Activated CD4-positive, CD25-positive, alpha-beta regulatory T cell treated with anti-CD3 and anti-CD28 coated beads, Interleukin-2, amount 50 U/mL, for 72 hours (primary cell): ENCODE measurements around the gene RASA2.

Experiments used
- DNase-seq: peaks from one replicate; pipeline ENCODE4 v3.0.0; 2021

Gene RASA2

DNA sequence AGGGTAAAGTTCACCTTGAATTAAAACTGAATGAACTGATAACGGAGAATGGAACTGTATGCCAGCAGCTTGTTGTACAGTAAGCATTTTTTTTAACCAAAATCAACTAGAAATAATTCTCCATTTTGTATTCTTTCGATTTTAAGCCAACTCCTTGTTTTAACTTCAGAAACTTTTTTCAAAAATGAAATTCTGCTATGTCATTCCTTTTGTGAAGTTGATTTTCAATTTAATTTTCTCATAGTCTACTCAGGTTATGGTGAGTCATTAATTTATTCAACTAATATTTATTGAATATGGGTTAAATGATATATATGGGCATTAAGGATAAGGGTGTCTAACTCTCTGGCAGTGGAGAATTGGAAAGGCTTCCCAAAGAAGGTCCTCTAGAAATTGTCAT is 53.7 kb downstream of the RASA2 start:
- DNase-seq = no peak

DNA sequence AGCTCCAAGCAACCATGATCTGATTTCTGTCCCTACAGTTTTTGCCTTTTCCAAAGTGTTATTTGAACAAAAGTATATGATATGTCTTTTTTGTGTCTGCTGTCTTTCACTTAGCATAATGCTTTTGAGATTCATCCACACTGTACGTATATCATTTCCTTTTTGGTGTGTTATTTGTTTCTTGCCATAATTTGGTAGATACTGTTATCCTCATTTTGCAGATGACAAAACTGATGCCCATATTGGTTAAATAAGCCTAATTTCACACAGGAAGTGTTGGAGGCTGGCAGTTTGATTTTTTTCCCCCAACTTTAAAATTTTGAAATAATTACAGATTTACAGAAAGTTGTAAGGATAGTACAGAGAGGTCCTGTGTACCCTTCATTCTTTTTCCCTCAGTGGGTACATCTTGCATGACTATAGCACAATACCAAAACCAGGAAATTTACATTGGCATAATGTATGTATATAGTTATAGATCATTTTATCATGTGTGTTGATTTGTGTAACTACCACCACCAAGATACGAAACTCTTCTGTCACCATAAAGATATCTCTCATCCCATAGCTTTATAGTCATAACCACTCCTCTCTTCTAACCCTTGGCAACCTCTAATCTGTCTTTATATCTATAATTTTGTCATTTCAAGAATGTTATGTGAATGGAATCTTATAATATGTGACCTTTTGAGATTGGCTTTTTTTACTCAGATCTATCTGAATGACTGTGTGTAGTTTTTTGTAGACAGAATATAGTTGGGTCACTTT is 55.6 kb downstream of the RASA2 start:
- DNase-seq = no peak

DNA sequence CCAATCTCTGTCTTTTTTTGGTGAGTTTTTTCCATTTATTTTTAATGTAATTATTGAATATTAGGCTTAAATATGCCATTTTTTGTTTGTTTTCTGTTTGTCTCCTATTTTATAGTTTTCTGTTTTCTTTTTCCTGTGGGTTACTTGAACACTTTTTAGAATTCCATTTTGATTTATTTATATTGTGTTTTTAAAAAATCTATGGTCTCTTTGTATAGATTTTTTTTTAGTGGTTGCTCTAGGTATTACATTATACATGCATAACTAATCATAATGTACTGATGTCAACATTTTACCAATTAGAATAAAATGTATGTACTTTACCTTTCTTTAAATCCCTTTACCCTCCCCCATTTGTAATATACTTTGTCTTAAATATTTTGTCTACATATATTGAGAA is 56.2 kb downstream of the RASA2 start:
- DNase-seq = no peak

DNA sequence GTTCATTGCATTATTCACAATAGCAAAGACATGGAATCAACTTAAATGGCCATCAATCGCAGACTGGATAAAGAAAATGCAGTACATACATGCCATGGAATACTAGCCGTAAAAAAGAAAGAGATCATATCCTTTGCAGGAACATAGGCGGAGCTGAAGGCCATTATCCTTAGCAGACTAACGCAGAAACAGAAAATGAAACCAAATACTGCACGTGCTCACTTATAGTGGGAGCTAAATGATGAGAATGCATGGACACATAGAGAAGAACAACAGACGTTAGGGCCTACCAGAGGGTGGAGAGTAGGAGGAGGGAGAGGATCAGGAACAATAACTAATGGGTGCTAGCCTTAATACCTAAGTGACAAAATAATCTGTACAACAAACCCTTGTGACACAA is 57.9 kb downstream of the RASA2 start:
- no peak for DNase-seq

DNA sequence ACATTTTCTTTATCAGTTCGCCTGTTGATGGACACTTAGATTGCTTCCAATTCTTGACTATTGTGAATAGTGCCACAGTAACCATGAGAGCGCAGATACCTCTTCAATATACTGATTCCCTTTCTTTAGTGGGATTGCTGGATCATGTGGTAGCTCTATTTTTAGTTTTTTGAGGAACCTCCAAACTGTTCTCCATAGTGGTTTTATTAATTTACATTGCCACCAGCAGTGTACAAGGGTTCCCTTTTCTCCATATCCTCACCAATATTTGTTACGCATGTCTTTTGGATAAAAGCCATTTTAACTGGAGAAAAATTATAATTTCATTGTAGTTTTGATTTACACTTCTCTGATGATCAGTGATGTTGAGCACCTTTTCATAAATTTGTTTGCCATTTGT is 59.3 kb downstream of the RASA2 start:
- DNase-seq = no peak

DNA sequence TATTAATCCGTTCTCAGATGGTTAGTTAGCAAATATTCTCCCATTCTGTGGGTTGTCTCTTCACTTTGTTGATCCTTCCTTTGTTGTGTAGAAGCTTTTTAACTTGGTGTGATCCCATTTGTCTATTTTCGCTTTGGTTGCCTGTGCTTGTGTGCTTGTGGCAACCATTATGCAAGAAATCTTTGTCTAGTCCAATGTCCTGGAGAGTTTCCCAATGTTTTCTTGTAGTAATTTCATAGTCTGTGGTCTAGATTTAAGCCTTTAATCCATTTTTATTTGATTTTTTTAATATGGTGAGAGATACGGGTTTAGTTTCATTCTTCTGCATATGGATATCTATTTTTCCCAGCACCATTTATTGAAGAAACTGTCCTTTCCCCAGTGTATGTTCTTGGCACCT is 59.8 kb downstream of the RASA2 start:
- no peak for DNase-seq

DNA sequence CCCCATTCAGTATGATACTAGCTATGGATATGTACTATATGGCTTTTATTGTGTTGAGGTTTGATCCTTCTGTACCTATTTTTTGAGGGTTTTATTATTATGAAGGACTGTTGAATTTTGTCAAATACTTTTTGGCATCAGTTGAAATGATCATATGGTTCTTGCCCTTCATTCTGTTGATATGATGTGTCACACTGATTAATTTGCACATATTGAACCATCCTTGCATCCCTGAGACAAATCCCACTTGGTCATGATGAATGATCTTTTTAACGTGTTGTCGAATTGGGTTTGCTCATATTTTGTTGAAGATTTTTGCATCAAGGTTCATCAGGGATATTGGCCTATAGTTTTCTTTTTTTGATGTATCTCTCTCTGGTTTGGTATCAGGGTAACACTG is 61.0 kb downstream of the RASA2 start:
- DNase-seq = no peak

DNA sequence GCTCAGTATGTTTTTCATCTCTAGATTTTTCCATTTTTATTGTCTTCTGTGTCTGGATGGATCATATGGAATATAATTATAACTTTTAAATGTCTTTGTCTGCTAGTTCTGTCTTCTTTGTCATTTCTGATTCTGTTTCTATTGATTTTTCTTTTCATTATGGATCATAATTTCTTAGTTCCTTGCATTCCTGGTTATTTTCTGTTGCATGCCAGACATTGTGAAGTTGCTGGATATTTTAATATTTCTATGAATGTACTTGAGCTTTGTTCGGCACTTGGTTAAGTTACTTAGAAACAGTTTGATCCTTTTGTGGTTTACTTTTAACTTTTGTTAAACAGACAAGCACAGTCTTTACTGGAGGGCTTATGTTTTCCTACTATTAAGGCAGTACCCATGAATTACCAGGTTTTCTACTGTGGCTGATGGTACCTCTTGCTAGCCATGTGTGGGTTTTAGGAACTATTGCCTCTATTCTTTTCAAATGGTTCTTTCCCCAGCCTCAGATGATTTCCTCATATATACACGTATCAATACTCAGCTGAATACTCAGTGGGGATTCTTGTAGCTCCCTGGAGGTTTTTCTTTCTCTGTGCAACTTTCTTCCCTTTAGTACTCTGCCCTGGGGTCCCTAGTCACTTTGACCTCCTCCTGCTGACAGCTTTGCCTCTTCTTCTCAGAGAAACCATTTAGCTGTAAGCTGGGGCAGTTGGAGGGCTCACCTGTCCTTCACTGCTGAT is 64.3 kb downstream of the RASA2 start:
- DNase-seq = no peak

DNA sequence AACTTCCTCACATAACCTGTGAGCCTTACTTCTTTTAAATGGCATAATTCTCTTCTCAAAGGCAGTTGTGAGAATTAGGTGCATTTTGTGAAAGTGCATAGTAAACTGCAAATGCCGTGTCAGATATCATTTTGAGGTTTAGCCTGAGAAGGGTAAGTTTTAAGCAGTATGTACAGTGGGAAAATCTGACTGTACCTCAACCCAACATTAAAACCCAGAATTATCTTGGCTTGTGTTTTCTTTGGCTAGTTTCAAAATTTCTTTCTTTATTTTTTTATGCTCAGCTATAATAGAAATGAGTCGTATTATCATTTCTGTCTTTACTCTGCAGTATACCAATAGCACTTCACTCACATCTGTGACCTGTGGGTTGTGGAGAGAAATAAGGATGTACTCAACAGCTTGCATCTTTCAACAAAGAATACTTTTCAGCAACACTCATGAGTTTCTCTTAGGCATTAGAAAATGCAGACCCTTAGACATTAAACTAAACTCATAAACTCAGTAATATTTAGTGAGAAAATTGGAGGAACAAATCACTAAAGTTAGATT is 65.7 kb downstream of the RASA2 start:
- no peak for DNase-seq

DNA sequence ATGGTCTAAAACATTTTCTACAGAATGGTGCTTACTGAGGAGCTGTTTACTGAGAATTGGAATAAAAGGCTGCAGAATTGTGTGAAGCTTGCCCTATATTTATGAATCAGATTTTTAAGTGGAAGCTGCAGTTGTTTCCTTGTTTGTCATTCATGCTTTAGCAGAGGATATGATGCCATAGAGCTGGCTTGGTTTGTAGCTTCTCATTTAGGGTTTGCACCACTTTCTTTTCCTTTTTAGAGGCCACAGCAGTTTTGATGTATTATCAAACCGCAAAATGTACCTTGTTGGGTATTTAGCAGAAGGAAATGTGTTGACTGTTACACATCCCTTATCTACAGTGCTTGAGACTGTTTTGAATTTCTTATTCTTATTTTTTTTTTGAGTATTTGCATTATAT is 66.2 kb downstream of the RASA2 start:
- no peak for DNase-seq

DNA sequence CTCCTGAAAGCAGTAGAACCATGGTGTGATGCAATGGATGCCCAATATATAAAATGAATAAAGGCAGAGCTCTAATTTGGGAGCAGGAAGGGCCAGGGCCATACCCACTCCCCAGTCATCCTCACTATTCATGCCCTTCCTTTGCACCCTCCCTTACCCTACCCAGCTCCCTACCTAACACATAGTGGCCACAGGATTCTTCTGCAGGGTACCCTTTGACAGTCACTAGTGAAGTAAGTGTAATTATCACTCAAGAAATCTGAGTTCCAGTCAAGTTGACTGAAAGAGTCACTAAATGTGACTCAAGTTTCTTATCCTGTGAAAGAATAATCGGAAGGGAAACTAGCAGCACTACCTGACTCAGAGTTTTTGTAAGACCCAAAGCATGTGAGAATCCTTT is 69.2 kb downstream of the RASA2 start:
- DNase-seq = no peak

DNA sequence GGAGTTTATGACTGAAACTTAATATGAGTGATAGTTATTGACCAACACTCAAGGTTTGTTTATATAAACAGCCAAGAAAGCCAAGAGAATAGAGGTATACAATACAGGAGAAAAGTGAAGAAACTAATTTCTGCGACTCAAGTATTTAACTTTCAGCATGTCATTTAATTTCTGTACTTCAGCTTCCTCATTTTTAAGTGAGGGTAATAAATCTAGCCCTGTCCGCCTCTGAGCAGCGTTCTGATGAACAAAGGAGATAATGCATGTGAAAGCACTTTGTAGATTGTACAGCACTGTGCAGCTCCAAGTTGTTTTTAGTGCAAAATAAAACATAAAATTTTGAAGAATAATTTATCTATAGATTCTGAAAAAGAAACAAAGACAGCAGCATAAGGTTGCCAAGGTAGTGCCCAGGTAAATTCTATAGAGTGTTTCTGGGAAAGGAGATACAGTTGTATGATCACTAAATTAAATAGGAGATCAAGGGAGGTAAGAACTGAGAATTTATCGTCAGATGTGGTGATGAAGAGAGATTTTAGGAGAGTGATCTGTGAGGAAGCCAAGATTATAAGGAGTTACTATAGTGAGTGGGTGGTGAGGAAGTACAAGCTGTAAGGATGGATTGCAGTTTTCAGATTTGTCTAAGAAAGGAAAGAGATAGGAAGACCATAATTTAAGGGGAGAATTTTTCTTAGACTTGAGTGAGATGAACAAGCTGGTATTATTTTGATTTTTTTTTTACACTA is 71.3 kb downstream of the RASA2 start:
- no peak for DNase-seq

DNA sequence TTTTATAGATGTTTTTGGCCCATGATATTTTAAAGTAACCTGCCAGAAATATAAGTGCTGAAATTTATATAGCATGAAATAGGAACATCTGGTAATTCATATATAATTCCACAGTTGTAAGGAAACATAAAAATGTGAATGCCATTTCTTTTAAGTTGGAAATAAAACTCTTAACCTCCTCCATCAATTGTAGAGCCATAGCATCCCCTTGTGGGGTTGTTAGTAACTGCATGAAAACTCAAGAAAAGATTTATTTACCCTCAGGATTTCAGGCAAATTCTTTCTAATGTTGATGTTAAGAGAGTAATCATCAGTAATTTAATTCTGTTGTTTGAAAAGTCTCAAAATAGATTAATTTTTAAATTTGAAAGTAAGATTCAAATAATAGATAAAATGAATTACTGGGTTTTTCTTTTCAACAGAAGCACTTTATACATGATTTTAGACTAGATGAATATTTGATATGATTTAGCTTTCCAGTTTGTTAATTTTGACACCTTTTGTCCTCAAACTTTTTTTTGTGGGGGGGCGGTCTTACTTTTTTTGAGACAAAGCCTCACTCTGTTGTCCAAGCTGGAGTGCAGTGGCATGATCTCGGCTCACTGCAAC is 74.7 kb downstream of the RASA2 start:
- DNase-seq = no peak

DNA sequence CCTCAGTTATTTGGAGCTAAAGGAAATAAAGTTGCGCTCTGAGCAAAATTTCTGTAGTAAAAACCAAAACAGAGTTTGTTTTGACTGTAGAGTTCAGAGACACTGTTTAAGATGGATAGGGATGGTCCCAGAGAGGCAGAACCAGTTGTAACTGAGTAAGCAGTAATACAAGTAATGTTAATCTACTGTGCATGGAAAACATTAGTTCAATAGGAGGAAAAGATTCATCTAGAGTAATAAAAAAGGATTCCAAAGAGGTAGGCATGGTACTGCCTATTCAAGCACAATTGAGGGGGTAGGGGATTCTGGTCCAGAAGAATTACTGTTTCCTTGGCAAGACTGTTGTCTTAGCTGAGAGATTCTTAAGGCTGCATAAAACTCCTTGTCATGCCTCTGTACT is 77.4 kb downstream of the RASA2 start:
- DNase-seq = no peak

DNA sequence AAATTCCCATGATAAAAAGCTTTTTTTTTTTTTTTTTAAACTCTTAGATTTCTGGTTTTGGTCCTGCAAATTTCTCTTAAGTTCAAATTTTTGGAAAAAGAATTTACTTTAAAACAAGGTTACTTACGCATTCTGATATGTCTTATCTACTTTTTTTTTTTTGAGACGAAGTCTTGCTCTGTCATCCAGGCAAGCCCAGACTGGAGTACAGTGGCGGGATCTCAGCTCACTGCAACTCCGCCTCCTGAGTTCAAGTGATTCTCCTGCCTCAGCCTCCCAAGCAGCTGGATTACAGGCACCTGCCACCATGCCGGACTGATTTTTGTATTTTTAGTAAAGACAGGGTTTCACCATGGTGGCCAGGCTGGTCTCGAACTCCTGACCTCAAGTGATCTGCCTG is 83.2 kb downstream of the RASA2 start:
- DNase-seq = no peak

DNA sequence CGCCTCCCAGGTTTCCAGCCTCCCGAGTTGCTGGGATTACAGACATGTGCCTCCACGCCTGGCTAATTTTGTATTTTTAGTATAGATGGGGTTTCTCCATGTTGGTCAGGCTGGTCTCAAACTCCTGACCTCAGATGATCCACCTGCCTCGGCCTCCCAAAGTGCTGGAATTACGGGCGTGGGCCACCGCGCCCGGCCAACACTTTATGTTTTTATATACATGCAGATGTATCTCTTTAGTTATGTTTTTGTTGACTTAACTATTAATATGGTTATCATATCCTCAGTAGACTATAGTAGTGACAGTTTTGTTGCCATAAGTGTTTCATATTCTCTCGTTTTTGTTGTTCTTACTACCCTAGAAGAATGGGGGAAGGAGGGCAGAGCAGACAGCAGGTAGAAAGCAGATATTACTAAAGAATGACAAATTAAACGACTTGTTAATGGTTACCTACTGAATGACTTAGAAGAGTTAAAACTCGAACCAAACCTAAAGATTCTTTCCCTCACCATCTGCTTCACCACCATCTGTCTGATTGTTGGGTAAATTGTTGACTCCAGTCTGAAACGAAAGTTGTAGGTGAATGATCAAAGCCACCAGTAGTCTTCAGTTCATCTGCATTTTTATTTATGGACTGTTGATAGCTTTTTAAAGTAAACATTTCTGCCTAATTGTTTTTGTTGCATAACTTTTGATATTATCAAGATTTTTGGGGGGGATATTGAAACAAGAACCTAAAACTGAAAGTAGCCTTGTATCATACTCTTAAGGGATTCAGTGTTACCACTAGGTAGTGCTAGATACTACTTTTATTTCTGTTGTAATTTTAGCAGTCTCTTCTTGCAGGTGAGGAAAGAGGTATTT is 89.3 kb downstream of the RASA2 start:
- DNase-seq = no peak

DNA sequence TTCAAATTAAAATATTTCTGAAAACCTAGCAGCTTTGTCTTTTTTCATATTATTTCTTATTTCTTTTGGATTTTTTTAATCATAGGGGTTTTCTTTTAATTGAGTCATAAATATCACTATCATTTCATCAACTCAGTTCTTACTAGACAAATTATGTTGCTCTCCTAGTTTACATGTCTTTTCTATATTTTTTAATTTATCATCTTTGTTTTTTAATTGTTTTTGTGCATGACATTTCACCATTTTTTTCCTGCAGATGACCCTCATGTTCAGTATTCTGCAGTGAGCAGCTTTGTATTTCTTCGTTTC is 89.9 kb downstream of the RASA2 start:
- no peak for DNase-seq

DNA sequence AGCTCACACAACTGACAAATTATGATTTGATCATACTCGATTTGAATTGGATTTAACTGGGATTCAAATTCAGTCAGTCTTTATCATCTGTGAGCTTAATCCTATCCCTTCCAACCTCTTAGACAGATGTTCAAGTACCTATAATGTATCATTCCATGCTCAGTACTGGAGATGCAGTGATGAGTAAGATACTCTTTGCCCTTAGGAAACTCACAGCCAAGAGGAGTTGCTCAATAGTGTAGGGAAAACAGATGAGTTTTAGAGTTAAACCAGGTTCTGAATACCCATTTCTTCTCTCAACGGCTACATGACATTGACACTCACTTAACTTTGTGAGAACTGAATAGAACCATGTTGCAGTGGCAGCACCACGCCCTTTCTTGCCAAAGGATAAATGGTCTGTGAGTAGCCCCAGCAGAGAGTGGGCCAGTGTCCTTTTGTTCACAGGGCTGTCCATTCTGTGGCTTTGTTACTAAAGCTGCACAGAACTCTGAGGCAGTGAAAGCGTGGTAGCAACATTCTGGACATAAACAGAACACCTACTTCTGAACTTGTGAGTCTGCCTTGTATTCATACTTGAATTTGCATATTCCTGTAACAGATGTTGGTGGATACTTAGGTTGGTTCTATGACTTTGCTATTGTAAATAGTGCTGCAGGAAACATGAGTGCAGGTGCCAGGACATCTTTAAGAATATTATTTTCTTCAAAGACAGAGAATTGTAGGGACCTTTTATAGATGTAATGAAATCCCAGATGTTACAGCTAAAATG is 91.6 kb downstream of the RASA2 start:
- no peak for DNase-seq

DNA sequence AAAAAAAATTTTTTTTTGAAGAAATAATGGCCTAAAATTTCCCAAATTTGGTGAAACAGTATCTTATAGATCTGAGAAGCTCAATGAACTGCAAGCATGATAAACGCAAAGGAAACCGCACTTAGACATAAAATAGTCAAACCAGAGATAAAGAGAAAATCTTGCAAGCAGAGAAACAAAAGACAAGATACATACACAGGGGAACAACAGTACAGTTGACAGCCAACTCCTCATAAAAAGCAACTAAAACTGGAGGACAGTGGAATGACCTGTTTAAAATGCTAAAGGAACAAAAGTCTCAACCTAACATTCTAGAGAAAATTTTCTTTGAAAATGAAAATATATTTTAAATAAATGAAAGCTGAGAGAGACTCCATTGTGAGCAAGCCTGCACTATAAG is 107.5 kb downstream of the RASA2 start:
- DNase-seq = no peak

DNA sequence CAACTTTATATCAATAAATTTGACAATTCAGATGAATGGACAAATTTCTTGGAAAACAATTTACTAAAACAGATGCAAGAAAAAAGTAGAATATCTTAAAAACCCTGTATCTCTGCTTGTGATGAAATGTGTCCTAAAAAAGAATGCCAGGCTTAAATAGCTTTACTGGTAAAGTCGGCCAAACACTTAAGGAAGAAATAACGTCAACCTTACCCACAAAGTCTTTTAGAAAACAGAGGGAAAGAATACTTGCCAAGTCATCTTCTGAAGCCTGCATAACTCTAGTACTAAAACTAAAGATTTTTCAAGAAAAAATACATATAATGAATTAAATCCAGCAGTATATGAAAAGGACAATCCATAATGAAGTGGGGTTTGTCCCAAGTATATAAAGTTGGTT is 111.1 kb downstream of the RASA2 start:
- DNase-seq = no peak

DNA sequence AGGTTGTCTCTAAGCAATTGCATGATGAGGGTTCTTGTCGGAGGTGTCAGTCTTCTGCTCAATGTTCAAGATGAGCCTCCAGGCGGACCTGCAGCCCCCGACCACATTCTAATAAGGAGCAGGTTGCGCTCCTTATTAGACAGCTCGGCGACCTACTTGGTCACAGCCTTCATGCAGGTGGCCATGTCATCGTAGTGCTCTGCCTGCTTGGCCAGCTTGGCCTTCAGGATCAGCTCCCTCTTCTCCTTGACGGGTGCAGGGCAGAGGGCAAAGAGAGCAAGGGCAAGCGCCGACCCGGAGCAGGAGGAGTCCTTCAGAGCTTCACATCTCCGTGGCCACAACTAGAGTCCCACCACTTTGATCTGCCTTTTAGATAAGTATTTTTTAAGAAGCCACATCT is 113.5 kb downstream of the RASA2 start:
- DNase-seq = no peak

DNA sequence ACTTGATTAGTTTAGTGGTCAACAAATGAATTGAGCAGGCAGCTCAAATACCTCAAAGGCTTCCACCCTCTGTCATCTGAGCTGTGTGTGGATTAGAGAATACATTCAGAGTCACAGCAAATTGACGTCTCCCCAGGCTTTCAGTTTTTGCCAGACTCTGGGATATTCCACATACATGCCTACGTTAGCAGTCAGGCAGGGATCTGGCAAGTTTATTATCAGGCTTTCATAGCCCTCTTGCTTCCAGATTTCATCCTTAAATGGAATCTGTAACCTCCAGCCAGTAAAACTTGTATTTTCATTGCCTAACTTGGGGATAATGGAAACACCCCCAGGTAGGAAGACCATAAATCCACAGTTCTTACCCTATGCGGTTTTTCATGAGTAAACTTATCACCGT is 115.9 kb downstream of the RASA2 start:
- DNase-seq = no peak
